Kidney (tissue), 14 donors: Measurements from ENCODE around the gene NDUFB11. TPM values are rescaled to one million over a fixed set of nuclear protein-coding genes. Genes with fewer than 3 reads are reported as not detected.

ENCODE experiments used
- DNase-seq, 5 donors: peaks; one replicate each; pipeline ENCODE4 v3.0.0-alpha.2; 2013 to 2020
- FAIRE-seq: peaks from 2 replicates; lab custom pipeline; 2012; peaks lifted over from hg19 to GRCh38; lab: Jason Lieb, UNC
- H3K27ac ChIP-seq, 2 donors: one replicate each; pipeline ENCODE4 v1.7.0; 2013; ENCODE audit warnings: low read depth in 2 of 2, low read length in 2 of 2, inconsistent platforms in 1 of 2
- H3K27me3 ChIP-seq: one replicate; pipeline ENCODE4 v1.7.1; 2013; ENCODE audit warnings: low read length, inconsistent platforms; ENCODE audit not compliant: control insufficient read depth, insufficient read depth
- H3K36me3 ChIP-seq, 3 donors: one replicate each; pipeline versions ENCODE4 v1.7.0 to v1.7.1; 2013; ENCODE audit warnings: low read length in 3 of 3, control low read depth in 1 of 3, inconsistent platforms in 1 of 3; ENCODE audit not compliant: insufficient read depth in 3 of 3, control insufficient read depth in 2 of 3
- H3K4me1 ChIP-seq, 3 donors: one replicate each; pipeline versions ENCODE4 v1.7.0 to v1.7.1; 2013; ENCODE audit warnings: low read length in 3 of 3, inconsistent platforms in 1 of 3, low read depth in 1 of 3; ENCODE audit not compliant: control insufficient read depth in 2 of 3, insufficient read depth in 2 of 3
- H3K4me3 ChIP-seq, 3 donors: one replicate each; pipeline versions ENCODE4 v1.7.0 to v1.8.1; 2013; ENCODE audit warnings: low read length in 3 of 3, control low read depth in 1 of 3, inconsistent platforms in 1 of 3
- H3K9ac ChIP-seq, 3 donors: one replicate each; pipeline versions ENCODE4 v1.7.0 to v1.7.1; 2013; ENCODE audit warnings: low read length in 3 of 3, control low read depth in 1 of 3, inconsistent platforms in 1 of 3
- H3K9me3 ChIP-seq, 3 donors: one replicate each; pipeline versions ENCODE4 v1.7.0 to v1.7.1; 2013; ENCODE audit warnings: low read length in 3 of 3, control low read depth in 1 of 3, inconsistent platforms in 1 of 3; ENCODE audit not compliant: control insufficient read depth in 2 of 3, insufficient read depth in 1 of 3
- intact Hi-C: fragments of 100-400 bp; cut with DNase I; formaldehyde crosslinking; loops from one replicate; pipeline ENCODE4 v1.11.1; 2022
- polyA plus RNA-seq: library from polyadenylated mRNA; stranded (reverse); fragments of 350-450 nt; fragmentation: Illumina TruSeq; extraction: RNeasy Lipid Tissue Mini Kit (QIAGEN cat#74804); gene quantifications from one replicate; pipeline ENCODE4 v1.2.3, GENCODE V29; 2014; ENCODE audit warnings: low read depth, low replicate concordance; ENCODE audit not compliant: insufficient read depth
- total RNA-seq: library from RNA; stranded (reverse); fragmentation: NEBNext Ultra II Directional; extraction: Animal tissue kit (Norgen Biotek cat#: 25700); gene quantifications from one replicate; pipeline ENCODE4 v1.2.1, GENCODE V29; 2021
- TF ChIP-seq, protein P1 (sequence below): IDR thresholded peaks from 3 replicates; pipeline ENCODE4 v1.5.1; 2012; ENCODE audit warnings: mild to moderate bottlenecking, moderate library complexity, borderline replicate concordance; ENCODE audit not compliant: insufficient read depth; ENCODE audit errors: extremely low read depth
- donor health status: control.
- donor health status: control.
- donor health status: control.
- donor health status: control.
- donor health status: control.
- donor health status: DM: yes; HTN: yes; CAD: no.
- donor health status: Normal renal cell carcinoma (clear cell type).

The NDUFB11 gene
- total and polyA plus RNA-seq, 2 donors from 2014 or later = 70.7 to 215 TPM

DNA sequence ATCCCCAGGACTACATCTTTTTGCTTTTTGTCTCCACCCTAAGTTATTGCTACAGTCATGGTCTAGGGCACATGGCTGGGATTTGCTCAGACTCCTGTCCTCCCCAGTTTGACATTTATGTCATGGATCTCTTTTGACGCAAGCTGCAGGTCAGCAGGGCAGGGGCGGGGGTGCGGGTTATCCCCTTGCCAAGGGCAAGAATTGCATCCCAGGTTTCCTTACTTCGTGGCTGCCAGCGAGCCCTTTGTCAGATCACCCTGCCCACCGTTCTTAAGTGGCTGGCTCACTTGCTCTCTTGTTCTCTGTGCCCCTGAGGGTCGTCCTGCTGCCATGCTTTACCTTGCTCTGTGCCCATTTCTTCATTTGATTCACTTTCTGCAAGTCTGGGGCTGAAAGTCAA lies 28.0 kb upstream of the NDUFB11 start:
- Histone ChIP-seq H3K4me1 (no peaks in the 10 kb centered on the region), H3K9ac (no peak overlapping the region), H3K27ac (no peak overlapping the region), H3K9me3 (no peaks in the 10 kb centered on the region), H3K27me3 (no peaks in the 10 kb centered on the region), H3K4me3 (no peak overlapping the region), H3K36me3 (peaks cover 0 to 18% (median 0%) of the 10 kb centered on the region in 3 donors)
- FAIRE-seq (no peak), DNase-seq (peak in 1 of 5 donors; percentile 59)
- intact Hi-C loops = no loop called here
- TF ChIP-seq, protein P1, sequence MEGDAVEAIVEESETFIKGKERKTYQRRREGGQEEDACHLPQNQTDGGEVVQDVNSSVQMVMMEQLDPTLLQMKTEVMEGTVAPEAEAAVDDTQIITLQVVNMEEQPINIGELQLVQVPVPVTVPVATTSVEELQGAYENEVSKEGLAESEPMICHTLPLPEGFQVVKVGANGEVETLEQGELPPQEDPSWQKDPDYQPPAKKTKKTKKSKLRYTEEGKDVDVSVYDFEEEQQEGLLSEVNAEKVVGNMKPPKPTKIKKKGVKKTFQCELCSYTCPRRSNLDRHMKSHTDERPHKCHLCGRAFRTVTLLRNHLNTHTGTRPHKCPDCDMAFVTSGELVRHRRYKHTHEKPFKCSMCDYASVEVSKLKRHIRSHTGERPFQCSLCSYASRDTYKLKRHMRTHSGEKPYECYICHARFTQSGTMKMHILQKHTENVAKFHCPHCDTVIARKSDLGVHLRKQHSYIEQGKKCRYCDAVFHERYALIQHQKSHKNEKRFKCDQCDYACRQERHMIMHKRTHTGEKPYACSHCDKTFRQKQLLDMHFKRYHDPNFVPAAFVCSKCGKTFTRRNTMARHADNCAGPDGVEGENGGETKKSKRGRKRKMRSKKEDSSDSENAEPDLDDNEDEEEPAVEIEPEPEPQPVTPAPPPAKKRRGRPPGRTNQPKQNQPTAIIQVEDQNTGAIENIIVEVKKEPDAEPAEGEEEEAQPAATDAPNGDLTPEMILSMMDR = no peak

DNA sequence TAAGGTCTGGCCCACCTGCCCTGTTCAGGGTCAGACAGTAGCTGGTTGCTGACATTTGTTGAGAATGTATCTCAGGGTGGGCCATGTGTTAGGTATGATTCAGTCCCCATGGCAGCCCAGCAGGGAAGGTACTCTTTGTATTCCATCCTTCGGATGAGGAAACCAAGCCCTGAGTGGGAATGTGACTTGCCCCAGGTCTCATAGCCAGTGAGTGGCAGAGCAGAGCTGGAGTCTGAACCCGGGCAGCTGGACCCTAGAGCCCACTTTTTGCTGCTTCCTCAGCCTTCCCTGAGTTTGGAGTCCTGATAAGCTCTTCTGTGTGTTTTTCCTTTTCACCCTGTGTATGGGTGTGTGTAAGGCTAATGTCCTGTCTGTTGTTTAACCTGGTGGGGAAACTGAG lies 27.5 kb upstream of the NDUFB11 start:
- H3K36me3 ChIP-seq = peaks cover 0 to 18% (median 0%) of the 10 kb centered on the region in 3 donors
- DNase-seq (peak in 1 of 5 donors; percentile 12), FAIRE-seq (no peak)
- intact Hi-C loops = no loop called here
- no peak overlapping the region for H3K27ac ChIP-seq
- TF ChIP-seq, protein P1 = no peak
- H3K9me3 ChIP-seq = no peaks in the 10 kb centered on the region
- H3K4me3 ChIP-seq = no peak overlapping the region
- H3K4me1 ChIP-seq = no peaks in the 10 kb centered on the region
- H3K27me3 ChIP-seq = no peaks in the 10 kb centered on the region
- no peak overlapping the region for H3K9ac ChIP-seq

DNA sequence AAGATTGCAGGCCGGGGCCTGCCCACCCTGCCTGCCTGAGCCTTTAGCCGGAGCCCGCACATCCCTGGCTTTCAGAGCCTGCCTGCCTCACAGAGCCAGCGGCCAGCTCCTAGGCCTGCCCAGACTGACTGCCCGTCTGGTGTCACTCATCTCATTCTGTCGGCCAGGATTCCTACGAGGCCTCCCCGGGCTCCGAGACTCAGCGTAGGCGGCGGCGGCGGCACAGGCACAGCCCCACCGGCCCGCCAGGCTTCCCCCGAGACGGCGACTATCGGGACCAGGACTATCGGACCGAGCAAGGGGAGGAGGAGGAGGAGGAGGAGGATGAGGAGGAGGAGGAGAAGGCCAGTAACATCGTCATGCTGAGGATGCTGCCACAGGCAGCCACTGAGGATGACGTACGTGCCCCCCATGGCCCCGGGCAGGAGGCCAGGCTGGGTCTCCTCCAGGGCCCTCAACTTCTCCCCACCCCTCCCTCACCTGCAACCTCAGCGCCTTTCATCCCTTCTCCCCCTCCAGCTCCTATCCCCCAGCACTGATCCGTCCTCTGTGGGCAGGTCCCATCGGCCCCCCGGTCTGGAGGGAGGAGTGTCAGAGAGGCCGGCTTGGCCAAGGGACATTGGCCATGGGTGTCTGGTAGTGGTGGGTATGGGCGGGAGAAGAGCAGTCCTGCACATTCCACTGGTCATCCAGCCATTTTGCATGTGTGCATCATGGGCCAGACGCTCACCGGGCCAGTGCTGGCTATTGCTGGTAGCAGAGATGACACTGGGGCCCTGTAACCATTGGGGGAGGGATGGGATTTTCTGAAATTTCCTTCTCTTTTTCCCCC lies 26.6 kb upstream of the NDUFB11 start:
- no peak overlapping the region for H3K27ac ChIP-seq
- no peak overlapping the region for H3K4me3 ChIP-seq
- intact Hi-C loops = no loop called here
- DNase-seq = peak in 1 of 5 donors; percentile 66
- no peaks in the 10 kb centered on the region for H3K9me3 ChIP-seq
- no peak for FAIRE-seq
- TF ChIP-seq, protein P1 = no peak
- no peaks in the 10 kb centered on the region for H3K27me3 ChIP-seq
- no peak overlapping the region for H3K9ac ChIP-seq
- H3K36me3 ChIP-seq = peaks cover 0 to 18% (median 0%) of the 10 kb centered on the region in 3 donors
- H3K4me1 ChIP-seq = no peaks in the 10 kb centered on the region
